HG03565 (cell line): ENCODE measurements around the gene NDUFB3.

Experiments
- ATAC-seq: cut with Tn5 transposase; IDR thresholded peaks from one replicate; pipeline ENCODE4 v1.9.1; 2021; ENCODE audit warnings: mild to moderate bottlenecking, moderate library complexity; ENCODE audit not compliant: unreplicated experiment

Gene NDUFB3

DNA sequence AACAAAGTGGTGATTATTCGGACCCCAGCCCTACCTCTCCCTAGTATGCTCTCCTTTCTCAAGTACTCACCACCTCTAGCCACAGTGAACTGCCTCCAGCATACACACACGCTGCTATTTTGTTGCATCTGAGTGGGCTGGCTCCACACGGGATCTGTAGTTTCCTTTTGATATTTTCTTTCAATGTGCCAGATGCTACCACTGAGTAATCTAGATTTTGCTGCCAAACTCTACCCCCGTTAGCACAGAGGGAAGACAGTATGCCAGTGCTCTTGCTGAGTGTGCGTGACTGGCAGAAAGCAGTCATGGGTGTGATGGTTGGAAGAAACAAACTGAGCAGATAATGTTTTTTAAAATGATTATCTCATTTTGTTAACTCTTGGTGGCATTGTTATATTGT lies 55.8 kb downstream of the NDUFB3 start:
- ATAC-seq: no peak

DNA sequence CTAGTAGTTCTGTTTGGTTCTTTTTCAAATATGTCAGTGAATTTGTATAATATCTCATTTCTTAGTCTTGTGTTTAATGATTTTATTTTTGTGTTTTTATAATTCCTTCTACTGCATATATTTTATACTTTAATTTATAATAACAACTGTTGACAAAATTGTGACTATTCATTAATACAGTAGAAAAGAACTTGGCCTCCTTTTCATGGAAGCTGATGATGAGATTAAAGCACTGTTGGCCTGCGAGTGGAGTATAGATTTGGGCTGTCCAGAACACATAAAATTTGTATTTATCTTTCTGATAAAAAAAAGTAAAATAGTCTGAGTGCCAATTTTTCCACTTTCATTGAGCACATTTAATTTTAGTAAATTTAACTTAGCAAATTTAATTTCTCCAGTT lies 56.2 kb downstream of the NDUFB3 start:
- no peak for ATAC-seq

DNA sequence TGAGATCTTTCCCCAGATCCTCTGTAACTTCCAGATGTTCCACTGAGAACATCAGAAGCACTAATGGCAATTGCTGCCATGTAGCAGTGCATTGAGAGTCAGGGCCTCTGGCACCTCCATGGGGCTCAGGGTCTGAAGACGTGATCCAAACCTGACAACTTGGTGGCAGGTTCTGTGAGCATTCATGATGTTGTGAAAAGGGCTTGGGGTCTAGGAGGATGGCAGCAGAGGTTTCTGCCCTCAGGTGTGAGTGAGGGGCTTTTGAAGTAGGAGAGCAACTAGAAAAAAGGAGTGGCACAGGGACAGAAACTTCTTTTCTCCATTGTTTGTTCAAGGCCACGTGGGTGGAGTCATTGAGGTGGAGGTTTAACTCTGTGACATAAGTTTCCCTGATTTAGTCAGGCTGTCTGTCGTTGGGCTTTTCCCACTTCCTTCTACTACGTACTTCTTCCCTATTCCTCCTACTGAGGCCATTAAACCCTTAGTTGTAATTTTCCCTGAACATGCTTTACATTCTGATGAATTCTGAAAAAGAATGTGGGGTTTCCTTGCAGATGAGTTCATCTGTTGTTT lies 57.2 kb downstream of the NDUFB3 start:
- ATAC-seq: no peak

DNA sequence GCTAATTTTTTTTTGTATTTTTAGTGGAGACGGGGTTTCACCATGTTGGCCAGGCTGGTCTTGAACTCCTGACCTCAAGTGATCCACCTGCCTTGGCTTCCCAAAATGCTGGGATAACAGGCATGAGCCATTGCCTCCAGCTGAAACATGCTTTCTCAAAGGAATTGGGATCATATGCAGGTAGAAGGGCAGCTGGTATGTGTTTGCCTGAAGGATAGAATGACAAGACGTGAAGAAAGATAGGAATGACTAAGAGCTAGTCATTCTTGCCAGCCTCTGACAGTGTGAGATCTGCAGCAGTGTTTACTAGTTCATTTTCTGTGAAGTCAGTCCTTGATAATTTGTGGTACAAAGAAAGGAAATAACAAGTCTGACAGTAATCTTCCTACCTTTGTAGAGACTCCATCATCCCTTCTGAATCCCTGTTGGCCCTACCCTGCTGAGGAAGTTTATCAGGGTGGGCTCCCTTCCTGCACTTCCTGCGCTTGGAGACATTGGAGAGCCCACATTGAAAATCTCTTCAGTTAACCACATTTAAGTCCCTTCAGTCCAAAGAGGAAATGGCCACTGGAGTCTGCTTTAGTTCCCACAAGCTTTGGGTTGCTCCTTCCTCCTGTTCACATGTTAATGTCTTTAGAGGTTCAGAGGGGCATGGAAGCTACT lies 58.9 kb downstream of the NDUFB3 start:
- no peak for ATAC-seq

DNA sequence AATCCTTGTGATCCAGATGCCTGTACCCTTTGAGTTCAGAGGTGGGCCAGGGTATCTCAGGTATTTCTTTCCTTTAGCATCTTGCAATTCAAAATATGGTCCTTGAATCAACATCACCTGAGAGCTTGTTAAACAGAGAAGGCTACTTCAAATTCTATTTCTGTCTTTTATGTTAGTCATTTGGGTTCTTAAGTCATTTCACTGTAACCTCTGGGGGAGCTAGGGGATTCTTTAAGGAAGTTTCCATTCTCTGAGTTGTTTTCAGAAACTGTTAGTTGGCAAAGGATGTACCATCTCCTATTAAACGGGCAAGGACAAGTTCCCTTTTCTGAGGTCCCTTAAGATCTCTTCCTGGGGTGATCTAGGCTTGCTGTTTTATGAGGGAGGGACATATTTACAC lies 60.7 kb downstream of the NDUFB3 start:
- peak; percentile 28 for ATAC-seq
